Tongue (tissue), 2 donors: ENCODE results near the gene DHRS7C. TPM values are rescaled to one million over a fixed set of nuclear protein-coding genes. Genes with fewer than 3 reads are reported as not detected.

Experiments used
- DNase-seq: peaks from one replicate; pipeline ENCODE4 v3.0.0-alpha.2; 2015
- total RNA-seq: library from RNA; depleted of rRNA; stranded (reverse); fragments of >200 nt; gene quantifications from one replicate; pipeline ENCODE4 v1.2.3, GENCODE V29; 2014

The DHRS7C gene
- total RNA-seq, 1 donor from 2014 or later = 115 TPM

- no peak for DNase-seq
Measured at GRCh38 chr17:9765322-9765721, 26.1 kb downstream of the DHRS7C start.

- DNase-seq = peak; percentile 6
Measured at GRCh38 chr17:9763643-9764042, 27.7 kb downstream of the DHRS7C start.

- DNase-seq = no peak
Measured at GRCh38 chr17:9760266-9760665, 31.1 kb downstream of the DHRS7C start.

GRCh38 chr17:9755083-9755482, 36.3 kb downstream of the DHRS7C start:
- DNase-seq = no peak

- DNase-seq = no peak
Measured at GRCh38 chr17:9750524-9750923, 40.9 kb downstream of the DHRS7C start.

- no peak for DNase-seq
Measured at GRCh38 chr17:9729735-9730420, 61.5 kb downstream of the DHRS7C start.

GRCh38 chr17:9729034-9729650, 62.2 kb downstream of the DHRS7C start:
- DNase-seq = peak; percentile 82

GRCh38 chr17:9728564-9728963, 62.8 kb downstream of the DHRS7C start:
- DNase-seq = no peak

GRCh38 chr17:9728005-9728404, 63.4 kb downstream of the DHRS7C start:
- DNase-seq = no peak

GRCh38 chr17:9726291-9726690, 65.1 kb downstream of the DHRS7C start:
- no peak for DNase-seq

- peak; percentile 69 for DNase-seq
Measured at GRCh38 chr17:9725575-9725974, 65.8 kb downstream of the DHRS7C start.

Other genes starting within 250 kb of the DHRS7C start
- gene STX8, start 215.8 kb downstream of the DHRS7C start, total RNA-seq = 75.2 TPM
- not detected for gene CFAP52, start 214.9 kb downstream of the DHRS7C start, total RNA-seq
- gene USP43, start 146.1 kb downstream of the DHRS7C start, total RNA-seq = 1.0 TPM
- gene GSG1L2, start 30.5 kb upstream of the DHRS7C start, total RNA-seq = not detected
- gene GLP2R, start 34.3 kb upstream of the DHRS7C start, total RNA-seq = 0.92 TPM
- not detected for gene RCVRN, start 113.7 kb upstream of the DHRS7C start, total RNA-seq